Spleen (tissue), 7 donors: ENCODE data around the gene C12orf43.

Experiments used
- POLR2A ChIP-seq, 3 donors: fragments of 450-650 bp; IDR thresholded peaks; one replicate each; pipeline ENCODE4 v1.5.1; 2017; ENCODE audit warnings: antibody characterized with exemption in 3 of 3, mild to moderate bottlenecking in 1 of 3
- POLR2AphosphoS5 ChIP-seq, 3 donors: sonication (generic); formaldehyde crosslinking; IDR thresholded peaks; one replicate each; pipeline ENCODE4 v1.5.1; 2017; ENCODE audit warnings: antibody characterized with exemption in 3 of 3
- TF ChIP-seq, protein P1 (sequence below), 11 experiments: fragments of 200-600 bp in 7 of 11; fragments of 450-650 bp in 4 of 11; sonication (generic) in 4 of 11; IDR thresholded peaks in 8 of 11; conservative IDR thresholded peaks in 3 of 11; 1 replicate in 7 of 11; 2 replicates in 4 of 11; pipeline versions ENCODE4 v1.4.0 to v1.8.0; 2016 to 2021; ENCODE audit warnings: antibody characterized with exemption in 11 of 11, inconsistent platforms in 4 of 11, mild to moderate bottlenecking in 1 of 11
- donor health status: DM: no; HTN: no; CAD: no; lungs with moderate emphysema.
- donor health status: DM: no; HTN: no; CAD: no.
- donor health status: DM: no; HTN: no; CAD: no.

DNA sequence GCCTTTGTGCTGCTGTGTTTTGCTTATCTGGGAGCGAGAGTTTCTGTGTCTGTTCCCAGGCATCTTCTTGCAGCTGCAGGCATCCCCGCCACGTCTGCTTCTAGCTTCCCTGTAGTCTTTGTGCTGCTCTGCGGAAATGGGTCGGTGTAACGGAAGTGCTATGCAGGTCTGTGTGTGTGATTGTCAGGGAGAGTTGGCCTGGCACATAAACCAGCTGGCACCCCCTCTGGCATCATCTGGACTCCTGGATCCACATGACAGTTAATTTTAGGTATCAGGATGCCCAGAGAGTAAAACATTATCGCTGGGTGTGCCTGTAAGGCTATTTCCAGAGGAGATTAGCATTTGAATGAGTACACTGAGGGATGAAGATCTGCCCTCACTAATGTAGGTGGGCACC lies 32.2 kb upstream of the C12orf43 start:
- TF ChIP-seq, protein P1, sequence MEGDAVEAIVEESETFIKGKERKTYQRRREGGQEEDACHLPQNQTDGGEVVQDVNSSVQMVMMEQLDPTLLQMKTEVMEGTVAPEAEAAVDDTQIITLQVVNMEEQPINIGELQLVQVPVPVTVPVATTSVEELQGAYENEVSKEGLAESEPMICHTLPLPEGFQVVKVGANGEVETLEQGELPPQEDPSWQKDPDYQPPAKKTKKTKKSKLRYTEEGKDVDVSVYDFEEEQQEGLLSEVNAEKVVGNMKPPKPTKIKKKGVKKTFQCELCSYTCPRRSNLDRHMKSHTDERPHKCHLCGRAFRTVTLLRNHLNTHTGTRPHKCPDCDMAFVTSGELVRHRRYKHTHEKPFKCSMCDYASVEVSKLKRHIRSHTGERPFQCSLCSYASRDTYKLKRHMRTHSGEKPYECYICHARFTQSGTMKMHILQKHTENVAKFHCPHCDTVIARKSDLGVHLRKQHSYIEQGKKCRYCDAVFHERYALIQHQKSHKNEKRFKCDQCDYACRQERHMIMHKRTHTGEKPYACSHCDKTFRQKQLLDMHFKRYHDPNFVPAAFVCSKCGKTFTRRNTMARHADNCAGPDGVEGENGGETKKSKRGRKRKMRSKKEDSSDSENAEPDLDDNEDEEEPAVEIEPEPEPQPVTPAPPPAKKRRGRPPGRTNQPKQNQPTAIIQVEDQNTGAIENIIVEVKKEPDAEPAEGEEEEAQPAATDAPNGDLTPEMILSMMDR (IDR thresholded peaks at IDR 0.05 in 8 of 11, conservative IDR thresholded peaks at IDR 0.05 in 3 of 11): no peak
- no peak for TF ChIP-seq POLR2A (IDR thresholded peaks at IDR 0.05)
- no peak for TF ChIP-seq POLR2AphosphoS5 (IDR thresholded peaks at IDR 0.05)
